LNCaP clone FGC (cell line): ENCODE data around the gene SHANK1.

ENCODE experiments used
- DNase-seq: peaks from one replicate; pipeline ENCODE4 v3.0.0-alpha.2; 2011; ENCODE audit warnings: low read depth
- H3K4me3 ChIP-seq: 2 replicates; pipeline ENCODE4 v1.5.1; 2011; ENCODE audit warnings: mild to moderate bottlenecking, low read depth, low read length, control low read depth
- CTCF ChIP-seq: IDR thresholded peaks from 2 replicates; pipeline ENCODE4 v1.5.1; 2012; ENCODE audit warnings: mild to moderate bottlenecking; ENCODE audit not compliant: control insufficient read depth, insufficient read depth; ENCODE audit errors: extremely low read depth

SHANK1 gene

GRCh38 chr19:50721441-50722137 is 2.0 kb upstream of the SHANK1 start:
- H3K4me3 ChIP-seq = no peak overlapping the region
- DNase-seq = no peak
- no peak for TF ChIP-seq CTCF

GRCh38 chr19:50720921-50721381 is 1.3 kb upstream of the SHANK1 start:
- no peak for TF ChIP-seq CTCF
- no peak overlapping the region for H3K4me3 ChIP-seq
- DNase-seq = no peak

- DNase-seq = no peak
- no peak for TF ChIP-seq CTCF
- H3K4me3 ChIP-seq = no peak overlapping the region
Measured at GRCh38 chr19:50720181-50720920, 749 bp upstream of the SHANK1 start.

GRCh38 chr19:50719119-50719435 is 525 bp downstream of the SHANK1 start:
- H3K4me3 ChIP-seq = no peak overlapping the region
- TF ChIP-seq CTCF = no peak
- DNase-seq = no peak

GRCh38 chr19:50718255-50719118 is 1.1 kb downstream of the SHANK1 start:
- DNase-seq = no peak
- no peak for TF ChIP-seq CTCF
- no peak overlapping the region; the same call in 1 of the 2 replicates for H3K4me3 ChIP-seq

- no peak overlapping the region for H3K4me3 ChIP-seq
- TF ChIP-seq CTCF = no peak
- DNase-seq = no peak
Measured at GRCh38 chr19:50717891-50718254, 1.7 kb downstream of the SHANK1 start.
